Right cardiac atrium (tissue), 5 donors: ENCODE results near the gene SPOUT1. TPM values are rescaled to one million over a fixed set of nuclear protein-coding genes. Genes with fewer than 3 reads are reported as not detected.

Source experiments
- ATAC-seq, 2 donors: fragments of 200-7000 bp; cut with Tn5 transposase; one replicate each; pipeline versions ENCODE4 v1.8.0 to v1.9.1; 2020; ENCODE audit warnings: moderate library complexity in 2 of 2, mild to moderate bottlenecking in 1 of 2
- DNase-seq, 3 donors: peaks; one replicate each; pipeline ENCODE4 v3.0.0-alpha.2; 2020
- H3K27ac ChIP-seq: one replicate; pipeline ENCODE4 v1.5.1; 2013; ENCODE audit warnings: mild to moderate bottlenecking, low read length, control low read depth, moderate library complexity
- H3K27me3 ChIP-seq: one replicate; pipeline ENCODE4 v1.6.1; 2013; ENCODE audit not compliant: control insufficient read depth, insufficient read depth
- H3K4me1 ChIP-seq: one replicate; pipeline ENCODE4 v1.6.1; 2013; ENCODE audit warnings: low read length; ENCODE audit not compliant: control insufficient read depth, insufficient read depth
- H3K4me3 ChIP-seq: one replicate; pipeline ENCODE4 v1.5.1; 2013; ENCODE audit warnings: low read length, control low read depth
- H3K9me3 ChIP-seq: one replicate; pipeline ENCODE4 v1.6.1; 2013; ENCODE audit warnings: low read length; ENCODE audit not compliant: control insufficient read depth
- WGBS: extraction: QIAGEN DNeasy Blood & Tissue Kit; methylation state at CpG from one replicate; pipeline ENCODE4 v1.1.7; 2013; 5-methylcytosine and 5-hydroxymethylcytosine counted together
- intact Hi-C, 4 donors: fragments of 100-400 bp; cut with DNase I; formaldehyde crosslinking; loops; one replicate each; pipeline versions ENCODE4 v1.11.0 to v1.14.0; 2022 to 2023
- polyA plus RNA-seq: library from polyadenylated mRNA; stranded (reverse); fragments of 200-250 nt; gene quantifications from one replicate; pipeline ENCODE4 v1.2.3, GENCODE V29; 2013
- total RNA-seq, 4 donors: library from RNA; stranded (reverse); fragmentation: NEBNext Ultra II Directional; extraction: Animal tissue kit (Norgen Biotek cat#: 25700); gene quantifications; one replicate each; pipeline ENCODE4 v1.2.1, GENCODE V29; 2021
- donor health status: healthy with polysubstance abuse.
- donor health status: DM: no; HTN: yes; CAD: no.
- donor health status: DM: no; HTN: no; CAD: no.
- donor health status: DM: no; HTN: yes; CAD: no; lungs with severe emphysema.
- donor health status: DM: yes; HTN: yes; CAD: no.

SPOUT1 gene
- total and polyA plus RNA-seq, 5 donors, result 11.9 to 22.1 (median 14.9) TPM

DNA sequence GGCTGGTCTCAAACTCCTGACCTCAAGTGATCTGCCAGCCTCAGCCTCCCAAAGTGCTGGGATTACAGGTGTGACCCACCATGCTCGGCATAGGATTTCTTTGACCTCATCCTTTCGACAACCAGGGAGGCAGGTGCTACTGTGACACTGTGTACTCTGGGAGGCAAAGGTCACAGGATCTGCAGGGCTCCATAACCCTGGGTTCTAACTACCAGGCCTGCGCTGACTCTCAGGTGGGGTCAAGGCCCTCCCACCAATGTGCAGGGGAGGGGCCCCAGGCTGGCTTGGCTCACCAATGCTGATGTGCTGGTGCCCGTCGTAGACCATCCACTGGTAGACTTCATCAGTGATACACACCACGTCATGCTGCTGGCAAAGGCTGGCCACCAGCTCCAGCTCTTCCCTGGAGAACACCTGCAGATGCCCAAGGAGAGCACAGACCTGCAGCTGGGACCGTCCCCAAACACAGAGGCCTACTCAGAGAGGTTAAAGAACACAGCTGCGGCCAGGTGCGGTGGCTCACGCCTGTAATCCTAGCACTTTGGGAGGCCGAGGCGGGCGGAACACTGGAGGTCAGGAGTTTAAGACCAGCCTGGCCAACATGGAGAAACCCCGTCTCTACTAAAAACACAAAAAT is 7.0 kb upstream of the SPOUT1 start:
- ATAC-seq (peak in 1 of 2 donors; percentile 12), DNase-seq (no peak)
- H3K4me3 ChIP-seq, result no peak overlapping the region
- no peaks in the 10 kb centered on the region for H3K9me3 ChIP-seq
- H3K27ac ChIP-seq, result no peak overlapping the region
- WGBS, result 93% methylated on average over 14 of the region's 14 CpGs
- intact Hi-C loops, result no loop called here
- H3K27me3 ChIP-seq, result no peaks in the 10 kb centered on the region
- no peaks in the 10 kb centered on the region for H3K4me1 ChIP-seq

DNA sequence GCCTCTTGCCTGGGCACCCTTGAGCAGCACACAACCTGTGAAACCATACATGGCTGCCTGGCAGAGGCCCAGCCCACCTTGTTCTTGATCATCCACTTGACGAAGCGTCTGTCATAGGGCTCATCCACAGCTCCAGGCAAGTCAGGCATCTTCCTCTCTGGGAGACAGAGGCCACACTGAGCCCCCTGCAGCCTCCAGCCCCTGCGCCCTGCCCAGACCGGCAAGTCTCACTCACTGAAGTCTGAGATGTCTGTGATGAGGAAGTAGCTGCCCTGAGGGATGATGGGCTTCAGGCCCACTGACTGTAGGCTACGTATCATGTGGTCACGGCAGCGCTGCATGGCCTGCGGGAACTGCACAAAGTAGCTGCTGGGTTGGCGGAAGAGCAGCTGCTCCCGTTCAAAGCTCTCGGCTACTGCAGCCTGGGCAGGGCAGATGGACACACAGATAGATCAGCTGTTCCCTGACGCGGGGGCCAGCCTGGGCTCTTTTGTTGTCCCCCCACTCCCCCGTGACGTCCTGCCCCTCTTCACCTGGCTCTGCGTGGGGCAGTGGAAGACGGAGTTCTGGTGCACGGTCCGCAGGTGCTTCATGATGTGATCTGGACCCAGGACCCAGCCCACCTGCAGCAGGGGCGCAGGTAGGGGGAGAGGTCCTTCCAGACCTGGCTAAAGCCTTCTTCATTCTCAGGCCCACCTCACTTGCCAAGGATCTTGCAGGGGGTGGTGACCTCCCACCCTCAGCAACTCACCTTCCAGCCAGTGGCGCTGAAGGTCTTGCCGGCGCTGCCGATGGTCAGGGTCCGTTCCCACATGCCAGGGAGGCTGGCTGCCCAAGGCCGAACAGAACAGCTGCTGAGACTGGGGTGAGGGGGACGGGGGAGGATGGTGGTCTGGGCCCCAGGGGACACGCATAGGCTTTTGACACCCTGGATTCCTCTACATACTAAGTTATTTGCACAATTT is 5.9 kb upstream of the SPOUT1 start:
- no peak overlapping the region for H3K4me3 ChIP-seq
- no peaks in the 10 kb centered on the region for H3K27me3 ChIP-seq
- H3K27ac ChIP-seq, result no peak overlapping the region
- no peaks in the 10 kb centered on the region for H3K4me1 ChIP-seq
- no peaks in the 10 kb centered on the region for H3K9me3 ChIP-seq
- intact Hi-C loops, result no loop called here
- no peak for ATAC-seq
- no peak for DNase-seq
- 94% methylated on average over 28 of the region's 28 CpGs for WGBS

- Histone ChIP-seq H3K4me3 (no peak overlapping the region), H3K27me3 (no peaks in the 10 kb centered on the region), H3K4me1 (no peaks in the 10 kb centered on the region), H3K9me3 (no peaks in the 10 kb centered on the region), H3K27ac (no peak overlapping the region)
- ATAC-seq (no peak), DNase-seq (no peak)
- WGBS, result 95% methylated on average over 10 of the region's 10 CpGs
- intact Hi-C loops, result no loop called here
Measured at GRCh38 chr9:128833696-128834095, 4.1 kb upstream of the SPOUT1 start.

GRCh38 chr9:128828719-128829452 is 708 bp downstream of the SPOUT1 start:
- intact Hi-C loops, result no loop called here
- Histone ChIP-seq H3K4me1 (no peaks in the 10 kb centered on the region), H3K9me3 (no peaks in the 10 kb centered on the region), H3K27me3 (no peaks in the 10 kb centered on the region), H3K4me3 (peak overlapping the region; percentile 58), H3K27ac (peak overlapping the region; percentile 28)
- ATAC-seq (peak in 1 of 2 donors; percentile 1), DNase-seq (no peak)
- 32% methylated on average over 18 of the region's 18 CpGs for WGBS

DNA sequence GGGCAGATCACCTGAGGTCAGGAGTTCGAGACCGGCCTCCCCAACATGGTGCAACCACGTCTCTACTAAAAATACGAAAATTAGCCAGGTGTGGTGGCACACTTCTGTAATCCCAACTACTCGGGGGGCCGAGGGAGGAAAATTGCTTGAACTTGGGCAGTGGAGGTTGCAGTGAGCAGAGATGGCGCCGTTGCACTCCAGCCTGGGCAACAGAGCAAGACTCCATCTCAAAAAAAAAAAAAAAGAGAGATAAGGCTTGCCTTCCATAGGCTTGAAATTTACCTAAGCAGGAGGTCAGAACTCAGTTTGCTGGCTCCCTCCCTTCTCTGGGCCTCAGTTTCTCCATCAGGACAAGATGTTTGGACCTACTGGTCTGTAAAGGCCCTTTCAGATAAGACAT is 1.3 kb downstream of the SPOUT1 start:
- ATAC-seq (no peak), DNase-seq (peak in 1 of 3 donors; percentile 34)
- intact Hi-C loops, result no loop called here
- no peak overlapping the region for H3K27ac ChIP-seq
- WGBS, result 93% methylated on average over 8 of the region's 8 CpGs
- H3K4me3 ChIP-seq, result no peak overlapping the region
- no peaks in the 10 kb centered on the region for H3K4me1 ChIP-seq
- no peaks in the 10 kb centered on the region for H3K27me3 ChIP-seq
- H3K9me3 ChIP-seq, result no peaks in the 10 kb centered on the region

DNA sequence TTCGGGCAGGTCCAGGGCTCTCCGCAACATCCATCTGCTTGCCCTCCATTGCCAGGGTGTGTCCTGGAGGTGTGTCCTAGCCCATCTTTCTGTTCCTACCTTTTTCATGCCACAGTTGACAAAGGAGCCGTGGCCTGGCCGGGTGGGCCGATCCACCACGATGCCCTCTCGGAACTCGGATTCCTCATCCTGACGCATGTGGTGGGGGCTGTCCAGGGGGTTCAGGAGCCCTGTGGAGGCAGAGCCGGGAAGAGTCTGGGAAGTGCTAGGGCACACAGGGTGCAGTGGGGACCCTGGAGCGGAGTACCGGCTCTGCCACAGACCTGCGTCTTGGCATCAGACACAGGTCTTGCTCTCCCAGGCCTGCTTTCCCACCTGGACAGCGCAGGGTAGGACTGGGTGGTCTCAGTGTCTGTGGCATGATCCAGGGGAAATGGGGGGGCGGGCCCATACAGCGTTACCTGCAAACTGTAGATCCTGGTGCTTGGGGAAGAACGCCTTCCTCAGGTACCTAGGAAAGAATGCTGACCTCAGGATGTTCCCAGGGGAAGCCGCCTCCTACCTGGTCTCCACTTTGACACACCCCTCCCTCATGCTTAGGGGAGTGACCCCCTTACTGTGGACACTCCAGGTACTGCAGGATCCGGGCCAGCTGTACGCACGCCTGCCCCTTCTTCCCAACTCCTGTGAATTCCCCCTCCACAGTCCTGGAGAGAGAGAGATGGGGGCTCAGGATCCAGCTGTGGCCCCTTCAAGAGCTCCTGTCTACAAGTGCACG is 3.5 kb downstream of the SPOUT1 start:
- DNase-seq (no peak), ATAC-seq (no peak)
- Histone ChIP-seq H3K9me3 (no peaks in the 10 kb centered on the region), H3K4me3 (no peak overlapping the region), H3K27ac (no peak overlapping the region), H3K27me3 (no peaks in the 10 kb centered on the region), H3K4me1 (no peaks in the 10 kb centered on the region)
- intact Hi-C loops, result no loop called here
- 93% methylated on average over 22 of the region's 22 CpGs for WGBS

GRCh38 chr9:128824911-128825310 is 4.7 kb downstream of the SPOUT1 start:
- H3K4me3 ChIP-seq, result no peak overlapping the region
- no peaks in the 10 kb centered on the region for H3K27me3 ChIP-seq
- ATAC-seq, result no peak
- no peak overlapping the region for H3K27ac ChIP-seq
- no peaks in the 10 kb centered on the region for H3K9me3 ChIP-seq
- intact Hi-C loops, result no loop called here
- peaks cover 2% of the 10 kb centered on the region for H3K4me1 ChIP-seq
- no peak for DNase-seq
- 85% methylated on average over 7 of the region's 7 CpGs for WGBS

GRCh38 chr9:128823903-128824406 is 5.6 kb downstream of the SPOUT1 start:
- Histone ChIP-seq H3K4me3 (no peak overlapping the region), H3K4me1 (peaks cover 8% of the 10 kb centered on the region), H3K27ac (no peak overlapping the region), H3K27me3 (no peaks in the 10 kb centered on the region), H3K9me3 (no peaks in the 10 kb centered on the region)
- no peak for ATAC-seq
- intact Hi-C loops, result no loop called here
- WGBS, result 86% methylated on average over 12 of the region's 12 CpGs
- no peak for DNase-seq

DNA sequence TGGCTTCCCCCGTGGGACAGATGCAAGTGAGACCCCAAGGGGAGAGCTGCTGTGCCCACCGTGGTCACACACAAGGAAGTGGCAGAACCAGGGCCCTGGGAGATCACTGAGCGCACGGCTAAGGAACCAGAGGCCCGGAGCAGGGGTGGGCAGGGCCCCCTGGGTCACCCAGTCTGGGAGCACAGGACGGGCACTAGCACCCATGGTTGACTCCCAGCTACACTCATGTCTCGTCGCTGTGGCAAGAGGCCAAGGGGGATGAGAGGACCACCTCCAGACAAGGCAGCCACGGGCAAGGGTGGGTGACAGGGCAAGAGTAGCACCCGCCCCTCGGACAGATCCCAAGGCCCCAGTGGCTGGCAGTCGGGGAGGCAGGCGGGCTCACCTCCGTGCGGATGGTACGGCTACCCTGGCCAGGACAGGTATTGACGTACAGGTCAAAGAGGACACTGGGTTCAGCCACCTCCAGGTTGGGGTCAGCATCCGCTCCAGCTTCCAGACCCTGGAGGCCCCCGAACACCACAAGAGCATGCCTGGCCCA is 6.2 kb downstream of the SPOUT1 start:
- Histone ChIP-seq H3K27me3 (no peaks in the 10 kb centered on the region), H3K4me3 (no peak overlapping the region), H3K9me3 (no peaks in the 10 kb centered on the region), H3K4me1 (peaks cover 8% of the 10 kb centered on the region), H3K27ac (no peak overlapping the region)
- WGBS, result 84% methylated on average over 19 of the region's 19 CpGs
- ATAC-seq (no peak), DNase-seq (no peak)
- intact Hi-C loops, result no loop called here

GRCh38 chr9:128822407-128823042 is 7.1 kb downstream of the SPOUT1 start:
- no peak overlapping the region for H3K27ac ChIP-seq
- no peak for DNase-seq
- intact Hi-C loops, result no loop called here
- peaks cover 8% of the 10 kb centered on the region for H3K4me1 ChIP-seq
- ATAC-seq, result no peak
- no peak overlapping the region for H3K4me3 ChIP-seq
- 91% methylated on average over 22 of the region's 22 CpGs for WGBS
- no peaks in the 10 kb centered on the region for H3K27me3 ChIP-seq
- H3K9me3 ChIP-seq, result no peaks in the 10 kb centered on the region
